ENCODE data around the gene KIF3A.
A peak's percentile ranks its signal among the peaks of the same experiment; 100 is the strongest.
"Not testable (repeated sequence)": the region's sequence is repeated elsewhere in the genome, so short reads cannot be mapped to it uniquely, and the experiment has no call there.

The KIF3A gene

GRCh38 chr5:132718544-132719312 lies 18.6 kb downstream of the KIF3A start:
- no peak for DNase-seq (ENCODE audit: low read depth)

- DNase-seq (ENCODE audit: low read depth): no peak
Measured at GRCh38 chr5:132714456-132715307, 22.7 kb downstream of the KIF3A start.

- DNase-seq (ENCODE audit: low read depth): no peak
Measured at GRCh38 chr5:132708645-132709044, 28.7 kb downstream of the KIF3A start.

- no peak for DNase-seq (ENCODE audit: low read depth)
Measured at GRCh38 chr5:132704875-132705274, 32.5 kb downstream of the KIF3A start.

GRCh38 chr5:132695956-132696355 lies 41.4 kb downstream of the KIF3A start:
- no peak for DNase-seq (ENCODE audit: low read depth)

- DNase-seq (ENCODE audit: low read depth): no peak
Measured at GRCh38 chr5:132692632-132692967, 44.7 kb downstream of the KIF3A start.

DNA sequence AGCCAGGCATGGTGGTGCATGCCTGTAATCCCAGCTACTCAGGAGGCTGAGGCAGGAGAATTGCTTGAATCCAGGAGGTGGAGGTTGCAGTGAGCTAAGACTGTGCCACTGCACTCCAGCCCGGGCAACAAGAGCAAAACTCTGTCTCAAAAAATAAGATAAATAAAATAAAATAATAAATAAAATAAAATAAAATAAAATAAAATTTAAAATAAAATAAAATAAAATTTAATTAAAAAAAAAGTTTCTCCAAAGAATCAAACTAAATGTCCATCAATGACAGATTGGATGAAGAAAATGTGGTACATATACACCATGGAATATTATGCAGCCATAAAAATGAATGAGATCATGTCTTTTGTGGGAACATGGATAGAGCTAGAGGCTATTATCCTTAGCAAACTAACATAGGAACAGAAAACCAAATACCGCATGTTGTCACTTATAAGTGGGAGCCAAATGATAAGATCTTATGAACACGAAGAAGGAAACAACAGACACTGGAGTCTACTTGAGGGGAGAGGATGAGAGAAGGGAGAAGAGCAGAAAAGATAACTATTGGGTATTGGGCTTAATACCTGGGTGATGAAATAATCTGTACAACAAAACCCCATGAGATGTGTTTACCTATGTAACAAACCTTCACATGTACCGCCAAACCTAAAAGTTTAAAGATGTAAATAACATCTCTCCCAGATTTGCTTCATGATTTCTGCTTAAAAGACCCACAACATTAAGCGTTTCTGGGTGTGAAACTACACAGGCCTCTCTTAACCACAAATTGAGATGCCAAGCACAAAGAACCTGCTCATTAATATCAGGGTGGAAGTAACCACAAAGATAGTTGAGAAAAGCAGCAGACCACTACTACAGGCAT lies 45.4 kb downstream of the KIF3A start:
- DNase-seq (ENCODE audit: low read depth): not testable (repeated sequence)

- no peak for DNase-seq (ENCODE audit: low read depth)
Measured at GRCh38 chr5:132690156-132690555, 47.2 kb downstream of the KIF3A start.

DNA sequence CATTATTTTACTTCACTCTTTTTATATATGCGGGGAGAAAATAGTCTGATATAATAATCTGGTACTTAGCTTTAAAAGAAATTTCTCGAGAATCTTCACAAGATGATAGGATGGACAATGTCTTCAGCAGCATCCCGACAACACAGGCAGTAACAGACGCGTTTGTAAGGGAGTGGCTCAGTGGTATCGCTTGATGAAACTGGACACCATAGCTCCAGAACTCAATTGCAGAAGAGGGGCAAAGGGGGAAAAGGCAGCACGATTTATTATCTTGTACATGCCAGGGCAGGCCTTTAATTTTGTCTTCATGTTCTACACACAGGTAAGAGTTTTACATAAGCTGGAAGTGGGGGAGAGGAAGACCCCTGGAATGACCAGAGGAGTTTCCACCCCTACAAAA lies 47.8 kb downstream of the KIF3A start:
- DNase-seq (ENCODE audit: low read depth): no peak

- DNase-seq (ENCODE audit: low read depth): no peak
Measured at GRCh38 chr5:132688536-132689339, 48.6 kb downstream of the KIF3A start.

DNA sequence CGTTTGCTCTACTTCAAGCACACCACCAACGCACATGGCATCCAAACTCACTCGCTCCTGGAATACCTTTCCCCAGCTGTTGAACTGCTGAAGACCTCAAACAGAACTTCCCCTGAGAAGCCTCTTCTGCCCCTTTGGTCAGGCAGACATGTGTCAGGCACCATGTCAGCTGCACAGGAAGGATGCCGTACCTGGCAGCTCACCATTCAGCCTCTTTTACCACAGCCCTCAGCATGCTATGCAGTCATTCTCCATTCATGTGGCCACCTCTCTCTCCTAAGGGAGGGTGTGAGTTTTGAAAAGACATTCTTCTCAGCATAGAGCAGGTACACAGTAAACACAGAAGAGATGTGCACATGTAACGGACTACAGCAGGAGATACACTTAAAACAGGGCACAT lies 49.4 kb downstream of the KIF3A start:
- peak; percentile 25 for DNase-seq (ENCODE audit: low read depth)

- no peak for DNase-seq (ENCODE audit: low read depth)
Measured at GRCh38 chr5:132686193-132686592, 51.2 kb downstream of the KIF3A start.

DNA sequence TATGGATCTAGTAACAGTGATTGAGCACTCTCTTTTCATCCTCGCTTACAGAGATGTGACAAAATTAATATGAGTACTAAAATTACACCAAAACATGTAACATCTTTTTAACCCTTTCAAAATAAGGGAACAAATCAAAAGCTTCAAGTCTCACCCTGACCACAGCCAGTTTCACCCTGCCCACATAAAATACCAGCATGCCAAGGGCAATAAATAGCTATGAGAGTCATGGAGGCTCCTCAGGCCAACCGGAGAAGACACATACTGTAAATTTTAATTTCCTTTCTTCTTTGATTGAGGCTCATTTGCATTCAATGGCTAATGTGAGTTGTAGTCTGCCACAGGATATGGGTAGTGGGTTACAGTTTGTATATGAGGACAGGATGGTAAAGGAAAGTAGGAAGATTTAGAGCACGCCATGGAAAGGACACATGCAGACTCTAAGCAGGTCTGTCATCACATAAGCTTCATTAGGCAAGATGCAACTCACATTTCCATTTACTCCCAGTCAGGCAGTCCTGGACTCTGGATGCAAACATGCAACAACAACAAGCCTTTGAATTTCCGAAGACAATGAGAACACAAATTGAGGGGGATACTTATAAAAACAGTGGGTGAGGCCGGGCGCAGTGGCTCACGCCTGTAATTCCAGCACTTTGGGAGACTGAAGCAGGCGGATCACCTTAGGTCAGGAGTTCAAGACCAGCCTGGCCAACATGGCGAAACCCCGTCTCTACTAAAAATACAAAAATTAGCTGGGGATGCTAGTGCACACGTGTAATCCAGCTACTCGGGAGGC lies 52.2 kb downstream of the KIF3A start:
- no peak for DNase-seq (ENCODE audit: low read depth)

- DNase-seq (ENCODE audit: low read depth): no peak
Measured at GRCh38 chr5:132684491-132684890, 52.9 kb downstream of the KIF3A start.

- DNase-seq (ENCODE audit: low read depth): no peak
Measured at GRCh38 chr5:132681983-132682382, 55.4 kb downstream of the KIF3A start.

DNA sequence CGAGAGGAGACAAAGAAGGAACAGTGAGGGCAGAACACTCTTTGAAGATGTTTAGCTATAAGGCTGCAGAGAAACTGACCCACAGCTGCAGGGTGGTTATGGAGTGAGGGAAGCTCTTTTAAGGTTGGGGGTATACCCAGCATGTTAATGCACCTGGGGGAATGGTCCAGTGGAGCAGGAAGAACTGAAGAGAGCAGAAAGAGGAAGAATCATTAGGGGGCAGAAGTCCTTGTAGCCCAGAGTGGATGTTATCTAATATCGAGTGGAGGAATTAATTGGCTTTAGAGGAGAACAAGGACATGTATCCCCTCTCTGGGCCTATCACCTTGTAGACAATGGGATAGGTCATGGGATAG lies 55.9 kb downstream of the KIF3A start:
- no peak for DNase-seq (ENCODE audit: low read depth)

DNA sequence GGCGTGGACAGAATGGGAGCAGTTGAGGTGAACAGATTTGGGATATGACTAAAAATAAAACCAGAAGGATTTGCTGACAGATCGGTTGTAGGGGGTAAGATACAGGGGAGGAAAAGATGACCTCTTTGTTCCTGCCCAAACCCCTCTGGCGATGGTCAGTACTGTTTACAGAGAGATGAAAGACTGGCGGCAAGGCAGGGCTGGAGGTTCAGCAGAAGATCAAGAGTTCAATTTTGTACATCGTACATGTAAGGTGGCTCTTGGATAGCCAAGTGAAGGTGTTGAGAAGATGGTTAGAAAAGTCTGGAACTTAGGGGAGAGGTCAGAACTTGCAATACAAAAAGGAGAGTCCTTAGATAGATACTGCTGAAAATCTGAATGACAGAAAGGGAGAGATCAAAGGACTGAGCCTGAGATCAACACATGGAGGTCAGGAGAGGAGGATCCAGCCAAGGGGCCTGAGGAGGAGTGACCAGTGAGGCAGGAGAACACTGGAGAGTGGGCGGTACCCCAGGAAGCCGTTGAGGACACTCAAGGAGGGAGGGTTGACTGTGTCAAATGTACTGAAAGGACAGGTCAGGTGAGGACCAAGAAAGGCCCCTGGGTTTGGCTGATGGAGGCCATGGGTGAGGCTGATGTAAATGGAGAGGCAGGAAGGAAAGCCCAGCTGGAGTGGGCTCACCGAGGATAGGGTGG lies 56.4 kb downstream of the KIF3A start:
- DNase-seq (ENCODE audit: low read depth): no peak

- DNase-seq (ENCODE audit: low read depth): no peak
Measured at GRCh38 chr5:132679717-132680380, 57.5 kb downstream of the KIF3A start.

DNA sequence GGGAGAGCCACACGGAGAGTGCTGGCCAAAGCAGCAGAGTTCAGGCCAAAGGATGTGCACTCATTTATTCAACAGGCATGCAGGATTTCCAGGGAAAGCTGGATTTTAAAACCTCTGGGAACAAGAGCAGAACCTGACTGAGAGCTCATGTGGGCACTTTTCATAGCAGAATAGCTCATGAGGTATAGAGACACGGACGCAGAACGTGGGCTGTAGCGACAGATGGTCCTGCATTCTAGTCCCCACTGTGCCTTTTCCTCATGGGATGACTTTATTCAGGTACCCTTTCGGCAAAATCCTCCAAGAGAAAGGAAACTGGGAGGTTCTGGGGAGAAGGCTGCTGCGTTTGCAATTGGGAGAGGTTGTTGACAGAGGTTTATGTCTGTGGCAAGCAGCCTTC lies 58.2 kb downstream of the KIF3A start:
- DNase-seq (ENCODE audit: low read depth): no peak

GRCh38 chr5:132678735-132679134 lies 58.6 kb downstream of the KIF3A start:
- DNase-seq (ENCODE audit: low read depth): no peak
